Aorta (tissue), 5 donors: ENCODE data around the gene PCBP3. TPM values are rescaled to one million over a fixed set of nuclear protein-coding genes. Genes with fewer than 3 reads are reported as not detected.
"Not testable (repeated sequence)": the region's sequence is repeated elsewhere in the genome, so short reads cannot be mapped to it uniquely, and the experiment has no call there.

Experiments
- ATAC-seq: fragments of 200-7000 bp; cut with Tn5 transposase; one replicate; pipeline ENCODE4 v1.9.1; 2022; ENCODE audit warnings: moderate library complexity; ENCODE audit not compliant: low FRiP score
- DNase-seq, 2 donors: peaks; one replicate each; pipeline ENCODE4 v3.0.0-alpha.2; 2020
- H3K27ac ChIP-seq, 2 donors: one replicate each; pipeline ENCODE4 v1.5.1; 2013; ENCODE audit warnings: low read length in 2 of 2, mild to moderate bottlenecking in 2 of 2, moderate library complexity in 2 of 2, control low read depth in 1 of 2, inconsistent platforms in 1 of 2, low read depth in 1 of 2
- H3K27me3 ChIP-seq, 2 donors: one replicate each; pipeline ENCODE4 v1.6.1; 2013; ENCODE audit warnings: control low read depth in 1 of 2, low read length in 1 of 2, mild to moderate bottlenecking in 1 of 2, moderate library complexity in 1 of 2; ENCODE audit not compliant: insufficient read depth in 2 of 2, control insufficient read depth in 1 of 2
- H3K36me3 ChIP-seq, 2 donors: one replicate each; pipeline ENCODE4 v1.6.1; 2013; ENCODE audit warnings: control low read depth in 1 of 2, low read length in 1 of 2, mild to moderate bottlenecking in 1 of 2; ENCODE audit not compliant: insufficient read depth in 2 of 2, control insufficient read depth in 1 of 2
- H3K4me1 ChIP-seq, 2 donors: one replicate each; pipeline ENCODE4 v1.6.1; 2013; ENCODE audit warnings: low read length in 2 of 2, control low read depth in 1 of 2, mild to moderate bottlenecking in 1 of 2, moderate library complexity in 1 of 2; ENCODE audit not compliant: insufficient read depth in 2 of 2, control insufficient read depth in 1 of 2
- H3K4me3 ChIP-seq, 2 donors: one replicate each; pipeline ENCODE4 v1.5.1; 2013; ENCODE audit warnings: low read length in 2 of 2, control low read depth in 1 of 2, mild to moderate bottlenecking in 1 of 2
- H3K9me3 ChIP-seq: one replicate; pipeline ENCODE4 v1.6.1; 2013; ENCODE audit warnings: mild to moderate bottlenecking, low read length; ENCODE audit not compliant: control insufficient read depth
- WGBS, 2 donors: extraction: QIAGEN DNeasy Blood & Tissue Kit; methylation state at CpG; one replicate each; pipeline ENCODE4 v1.1.7; 2013; 5-methylcytosine and 5-hydroxymethylcytosine counted together
- intact Hi-C, 2 donors: fragments of 100-400 bp; cut with DNase I; formaldehyde crosslinking; loops; one replicate each; pipeline versions ENCODE4 v1.14.2 to v1.15.0; 2022
- polyA plus RNA-seq, 2 donors: library from polyadenylated mRNA; stranded (reverse); fragments of 200-250 nt; gene quantifications; one replicate each; pipeline ENCODE4 v1.2.3, GENCODE V29; 2013
- total RNA-seq, 2 donors: library from RNA; stranded (reverse); fragmentation: NEBNext Ultra II Directional; extraction: Animal tissue kit (Norgen Biotek cat#: 25700); gene quantifications; one replicate each; pipeline ENCODE4 v1.2.1, GENCODE V29; 2021
- donor health status: healthy with polysubstance abuse.
- donor health status: Bipolar disorder and iron deficiency.
- donor health status: DM: no; HTN: no; CAD: no.
- donor health status: DM: no; HTN: no; CAD: no.
- donor health status: DM: yes; HTN: yes; CAD: no.

Gene PCBP3
- total and polyA plus RNA-seq, 4 donors = 3.6 to 15.0 (median 7.0) TPM; not detected in 1

GRCh38 chr21:45957981-45958600, 314.6 kb downstream of the PCBP3 start:
- Histone ChIP-seq H3K36me3 (no peaks in the 10 kb centered on the region), H3K9me3 (no peaks in the 10 kb centered on the region), H3K27me3 (no peaks in the 10 kb centered on the region), H3K27ac (peak overlapping the region; percentile 85 to 94), H3K4me1 (peaks cover 0 to 4% of the 10 kb centered on the region in 2 donors), H3K4me3 (no peak overlapping the region)
- intact Hi-C loops = loop anchor here in 1 of 2 donors (2.0 kb wide), 1 partner anchor 15 kb away; no protein-coding TSS in a partner anchor
- ATAC-seq = peak; percentile 86
- WGBS, 2 donors = 1 to 4% methylated on average over 7 of the region's 7 CpGs
- peak; percentile 79 to 83 for DNase-seq

DNA sequence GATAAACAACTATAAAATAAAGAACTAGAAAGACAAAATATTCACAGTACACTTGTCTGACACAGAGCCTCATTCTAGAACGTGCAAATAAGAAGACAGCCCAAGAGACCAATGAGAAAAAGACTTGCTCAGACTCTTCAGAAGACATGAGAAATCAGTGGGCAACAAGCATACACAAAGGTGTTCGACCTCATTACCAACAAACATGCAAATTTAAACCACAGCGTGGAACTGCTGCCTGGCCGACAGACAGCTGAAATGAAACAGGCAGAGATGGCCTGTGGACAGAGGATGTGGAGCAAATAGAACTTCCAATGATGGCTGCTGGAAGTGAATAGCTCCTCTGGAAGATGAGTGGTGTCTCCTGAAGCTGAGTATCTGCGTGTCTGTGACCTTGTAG, 315.7 kb downstream of the PCBP3 start:
- WGBS, 2 donors = 78 to 83% methylated on average over 5 of the region's 5 CpGs
- Histone ChIP-seq H3K27me3 (no peaks in the 10 kb centered on the region), H3K9me3 (no peaks in the 10 kb centered on the region), H3K4me1 (no peaks in the 10 kb centered on the region), H3K27ac (peak overlapping the region; percentile 55 to 85), H3K36me3 (no peaks in the 10 kb centered on the region), H3K4me3 (no peak overlapping the region)
- intact Hi-C loops = loop anchor here in 1 of 2 donors (2.0 kb wide), 1 partner anchor 14 kb away; no protein-coding TSS in a partner anchor
- DNase-seq = no peak
- ATAC-seq = no peak

- intact Hi-C loops = loop anchor here in 1 of 2 donors (2.0 kb wide), 1 partner anchor 13 kb away; no protein-coding TSS in a partner anchor
- Histone ChIP-seq H3K27me3 (no peaks in the 10 kb centered on the region), H3K9me3 (no peaks in the 10 kb centered on the region), H3K4me1 (no peaks in the 10 kb centered on the region), H3K27ac (peak overlapping the region; percentile 2 to 55), H3K36me3 (no peaks in the 10 kb centered on the region), H3K4me3 (no peak overlapping the region)
- ATAC-seq = no peak
- DNase-seq = peak in 1 of 2 donors; percentile 72
- 78 to 81% methylated on average over 11 of the region's 11 CpGs for WGBS, 2 donors
Measured at GRCh38 chr21:45959779-45960390, 316.4 kb downstream of the PCBP3 start.

GRCh38 chr21:45961408-45961807, 317.9 kb downstream of the PCBP3 start:
- H3K36me3 ChIP-seq, ATAC-seq, intact Hi-C loops, H3K4me3 ChIP-seq, H3K4me1 ChIP-seq, H3K27me3 ChIP-seq, H3K9me3 ChIP-seq, H3K27ac ChIP-seq: not testable (repeated sequence)
- 91 to 94% methylated on average over 2 of the region's 2 CpGs for WGBS, 2 donors
- peak in 1 of 2 donors; percentile 50 for DNase-seq

GRCh38 chr21:45962531-45963231, 319.2 kb downstream of the PCBP3 start:
- Histone ChIP-seq H3K27me3 (no peaks in the 10 kb centered on the region), H3K9me3 (no peaks in the 10 kb centered on the region), H3K4me1 (no peaks in the 10 kb centered on the region), H3K36me3 (no peaks in the 10 kb centered on the region), H3K27ac (no peak overlapping the region), H3K4me3 (no peak overlapping the region)
- no peak for DNase-seq
- ATAC-seq = no peak
- intact Hi-C loops = no loop called here
- WGBS, 2 donors = 67 to 82% methylated on average over 4 of the region's 4 CpGs

DNA sequence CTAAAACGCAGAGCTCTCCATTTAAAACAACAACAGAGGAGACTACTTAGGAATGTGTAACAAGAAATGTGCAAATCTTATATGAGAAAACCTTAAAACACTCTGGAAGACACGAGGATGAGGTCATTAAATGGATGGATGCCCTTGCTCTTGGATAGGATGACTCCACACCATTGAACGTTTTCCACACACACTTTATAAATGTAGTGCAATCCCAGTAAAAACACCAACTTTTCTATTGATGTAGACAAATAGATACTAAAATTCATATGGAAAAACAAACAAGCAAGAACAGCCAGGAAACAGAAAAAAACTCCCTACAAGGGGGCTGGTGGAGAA, 319.7 kb downstream of the PCBP3 start:
- Histone ChIP-seq H3K4me3 (no peak overlapping the region), H3K27me3 (no peaks in the 10 kb centered on the region), H3K9me3 (no peaks in the 10 kb centered on the region), H3K36me3 (no peaks in the 10 kb centered on the region), H3K27ac (no peak overlapping the region), H3K4me1 (no peaks in the 10 kb centered on the region)
- ATAC-seq (no peak), DNase-seq (no peak)
- WGBS, 2 donors = 2 to 6% methylated on average over 3 of the region's 3 CpGs
- intact Hi-C loops = no loop called here

GRCh38 chr21:45964649-45965048, 321.1 kb downstream of the PCBP3 start:
- no peak for DNase-seq
- WGBS, 2 donors = 33 to 62% methylated on average over 1 of the region's 1 CpG

DNA sequence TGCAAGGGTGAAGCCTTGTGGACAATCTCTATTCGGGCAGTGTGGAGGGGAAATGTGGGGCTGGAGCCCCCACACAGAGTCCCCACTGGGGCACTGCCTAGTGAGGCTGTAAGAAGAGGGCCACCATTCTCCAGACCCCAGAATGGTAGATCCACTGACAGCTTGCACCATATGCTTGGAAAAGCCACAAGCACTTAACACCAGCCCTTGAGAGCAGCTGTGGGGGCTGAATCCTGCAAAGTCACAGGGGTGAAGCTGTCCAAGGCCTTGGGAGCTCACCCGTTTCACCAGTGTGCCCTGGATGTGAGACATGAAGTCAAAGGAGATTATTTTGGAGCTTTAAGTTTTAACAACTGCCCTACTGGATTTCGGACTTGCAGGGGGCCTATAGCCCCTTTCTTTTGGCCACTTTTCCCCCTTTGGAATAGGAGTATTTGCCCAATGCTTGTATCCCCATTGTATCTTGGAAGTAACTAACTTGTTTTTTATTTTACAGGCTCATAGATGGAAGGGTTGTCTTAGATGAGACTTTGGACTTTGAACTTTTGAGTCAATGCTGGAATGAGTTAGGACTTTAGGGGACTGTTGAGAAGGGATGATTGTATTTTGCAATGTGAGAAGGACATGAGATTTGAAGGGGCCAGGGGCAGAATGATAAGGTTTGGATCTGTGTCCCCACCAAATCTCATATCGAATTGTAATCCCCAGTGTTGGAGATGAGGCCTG, 321.7 kb downstream of the PCBP3 start:
- H3K4me1 ChIP-seq = no peaks in the 10 kb centered on the region
- H3K9me3 ChIP-seq = no peaks in the 10 kb centered on the region
- intact Hi-C loops = no loop called here
- no peak overlapping the region for H3K4me3 ChIP-seq
- DNase-seq (peak in 1 of 2 donors; percentile 45), ATAC-seq (no peak)
- no peaks in the 10 kb centered on the region for H3K27me3 ChIP-seq
- WGBS, 2 donors = 95% methylated on average over 4 of the region's 4 CpGs
- no peaks in the 10 kb centered on the region for H3K36me3 ChIP-seq
- H3K27ac ChIP-seq = no peak overlapping the region

More at GRCh38 chr21:45964649-45965048, 321.1 kb downstream of the PCBP3 start:
- no peaks in the 10 kb centered on the region for H3K27me3 ChIP-seq
- H3K4me1 ChIP-seq = no peaks in the 10 kb centered on the region
- intact Hi-C loops = no loop called here
- ATAC-seq = no peak
- no peak overlapping the region for H3K27ac ChIP-seq
- H3K36me3 ChIP-seq = no peaks in the 10 kb centered on the region
- H3K9me3 ChIP-seq = no peaks in the 10 kb centered on the region
- H3K4me3 ChIP-seq = no peak overlapping the region
